Measurements from ENCODE around the gene GLI3.

GRCh38 chr7:42099066-42099465 is 137.9 kb downstream of the GLI3 start:
- TF ChIP-seq SP1 (CRISPR knock-in tag; conservative IDR thresholded peaks at IDR 0.05): no peak
- no peak for TF ChIP-seq CTCF (IDR thresholded peaks at IDR 0.05)
- no peak for TF ChIP-seq TP53 (CRISPR knock-in tag; IDR thresholded peaks at IDR 0.05)
- no peak for TF ChIP-seq TEAD1 (CRISPR knock-in tag; IDR thresholded peaks at IDR 0.05)
- TF ChIP-seq PREB (CRISPR knock-in tag; IDR thresholded peaks at IDR 0.05; ENCODE audit: borderline replicate concordance): no peak
- TF ChIP-seq USF1 (CRISPR knock-in tag; IDR thresholded peaks at IDR 0.05): no peak
- no peak for TF ChIP-seq FOXJ3 (CRISPR knock-in tag; IDR thresholded peaks at IDR 0.05; ENCODE audit: borderline replicate concordance)
- no peak for TF ChIP-seq E2F1 (CRISPR knock-in tag; IDR thresholded peaks at IDR 0.05)
- TF ChIP-seq CREM (CRISPR knock-in tag; IDR thresholded peaks at IDR 0.05): no peak
- TF ChIP-seq JUN (CRISPR knock-in tag; IDR thresholded peaks at IDR 0.05): no peak

Measured in WTC11 (cell line).